SK-N-SH (cell line): Measurements from ENCODE around the gene HDGFL2. TPM values are rescaled to one million over a fixed set of nuclear protein-coding genes. Genes with fewer than 3 reads are reported as not detected.

Source experiments
- CTCF ChIA-PET: fragments of 300-600, 350-600 bp; formaldehyde crosslinking; extraction: SDS; loops from one replicate; lab custom pipeline; 2021; lab: Yijun Ruan, JAX
- POLR2A ChIA-PET: fragments of 350-600 bp; sonication (Branson Sonifier 250); formaldehyde crosslinking; extraction: SDS; loops from one replicate; lab custom pipeline; 2020; ENCODE audit warnings: antibody characterized with exemption, inconsistent platforms; lab: Yijun Ruan, JAX
- DNase-seq: peaks from one replicate; pipeline ENCODE4 v3.0.0; 2012
- H2AFZ ChIP-seq: fragments of 200-600 bp; sonication (generic); 2 replicates; pipeline ENCODE4 v1.8.1; 2016; ENCODE audit warnings: antibody characterized with exemption, mild to moderate bottlenecking, low read depth
- H3F3A ChIP-seq: fragments of 200-600 bp; sonication (generic); replicated peaks from 2 replicates; pipeline ENCODE3; 2016; ENCODE audit warnings: antibody characterized with exemption, mild to moderate bottlenecking; ENCODE audit not compliant: insufficient read depth
- H3K27ac ChIP-seq, 2 experiments: fragments of 200-500 bp in 1 of 2; fragments of 200-600 bp in 1 of 2; sonication (Bioruptor generic) in 1 of 2; sonication (generic), shearing (Covaris generic) in 1 of 2; 2 replicates each; pipeline versions ENCODE4 v1.5.1 to v1.6.1; 2014 to 2016; ENCODE audit warnings: low read depth in 2 of 2, inconsistent platforms in 1 of 2, low read length in 1 of 2, mild to moderate bottlenecking in 1 of 2, mixed read lengths in 1 of 2
- H3K27me3 ChIP-seq: fragments of 200-600 bp; sonication (generic), shearing (Covaris generic); 2 replicates; pipeline ENCODE4 v1.6.1; 2016; ENCODE audit warnings: mixed run types; ENCODE audit not compliant: insufficient read depth
- H3K36me3 ChIP-seq, 2 experiments: fragments of 200-500 bp in 1 of 2; fragments of 200-600 bp in 1 of 2; sonication (Bioruptor generic) in 1 of 2; sonication (generic) in 1 of 2; replicated peaks in 1 of 2; 2 replicates each; pipeline versions ENCODE3 to v1.5.1; 2014 to 2016; ENCODE audit warnings: low read length in 1 of 2, mild to moderate bottlenecking in 1 of 2; ENCODE audit not compliant: insufficient read depth in 2 of 2, control insufficient read depth in 1 of 2
- H3K4me1 ChIP-seq, 2 experiments: fragments of 200-500 bp in 1 of 2; fragments of 200-600 bp in 1 of 2; sonication (Bioruptor generic) in 1 of 2; sonication (generic), shearing (Covaris generic) in 1 of 2; 2 replicates each; pipeline versions ENCODE4 v1.5.1 to v1.6.1; 2014 to 2016; ENCODE audit warnings: low read depth in 1 of 2, low read length in 1 of 2, mixed run types in 1 of 2; ENCODE audit not compliant: insufficient read depth in 2 of 2, control insufficient read depth in 1 of 2
- H3K4me2 ChIP-seq: fragments of 200-600 bp; sonication (generic), shearing (Covaris generic); 2 replicates; pipeline ENCODE4 v1.6.1; 2017; ENCODE audit warnings: mixed run types
- H3K4me3 ChIP-seq, 2 experiments: fragments of 200-500 bp in 1 of 2; fragments of 200-600 bp in 1 of 2; sonication (Bioruptor generic) in 1 of 2; sonication (generic), shearing (Covaris generic) in 1 of 2; 2 replicates each; pipeline versions ENCODE4 v1.5.1 to v1.8.1; 2014 to 2016; ENCODE audit warnings: low read depth in 2 of 2, inconsistent platforms in 1 of 2, low read length in 1 of 2, mild to moderate bottlenecking in 1 of 2, mixed read lengths in 1 of 2, moderate library complexity in 1 of 2
- H3K79me2 ChIP-seq: fragments of 200-600 bp; sonication (generic); 2 replicates; pipeline ENCODE4 v1.8.1; 2017; ENCODE audit warnings: mild to moderate bottlenecking; ENCODE audit not compliant: insufficient read depth
- H3K9ac ChIP-seq: fragments of 200-600 bp; sonication (generic); 2 replicates; pipeline ENCODE4 v1.6.1; 2017; ENCODE audit warnings: mixed run types
- H3K9me2 ChIP-seq: fragments of 200-600 bp; sonication (generic); 2 replicates; pipeline ENCODE4 v1.6.1; 2017; ENCODE audit warnings: mixed run types
- H3K9me3 ChIP-seq: fragments of 200-600 bp; sonication (generic); 2 replicates; pipeline ENCODE4 v1.6.1; 2017; ENCODE audit warnings: mixed run types, mild to moderate bottlenecking, moderate library complexity
- H4K20me1 ChIP-seq: fragments of 200-600 bp; sonication (generic); 2 replicates; pipeline ENCODE4 v1.6.1; 2017; ENCODE audit warnings: mild to moderate bottlenecking, mixed run types; ENCODE audit not compliant: insufficient read depth
- EZH2phosphoT487 ChIP-seq: fragments of 200-600 bp; sonication (generic); IDR thresholded peaks from 2 replicates; pipeline ENCODE4 v1.6.1; 2017; ENCODE audit warnings: low read depth, mixed run types, mild to moderate bottlenecking, antibody characterized with exemption, moderate library complexity, borderline replicate concordance
- FOSL2 ChIP-seq: IDR thresholded peaks from 2 replicates; pipeline ENCODE4 v1.4.0; 2012; ENCODE audit warnings: low read depth, mild to moderate bottlenecking, moderate library complexity, borderline replicate concordance
- FOXJ3 ChIP-seq: sonication (generic); formaldehyde crosslinking; IDR thresholded peaks from 2 replicates; pipeline ENCODE4 v1.5.1; 2020; ENCODE audit warnings: mild to moderate bottlenecking, missing genetic modification reagents
- JUND ChIP-seq: IDR thresholded peaks from 2 replicates; pipeline ENCODE4 v1.4.0; 2012
- MAX ChIP-seq: IDR thresholded peaks from 2 replicates; pipeline ENCODE4 v1.4.0; 2012; ENCODE audit warnings: low read depth
- MEF2A ChIP-seq: IDR thresholded peaks from 2 replicates; pipeline ENCODE4 v1.4.0; 2012; ENCODE audit warnings: low read depth, borderline replicate concordance
- MXI1 ChIP-seq: IDR thresholded peaks from 2 replicates; pipeline ENCODE4 v1.6.1; 2012; ENCODE audit warnings: mild to moderate bottlenecking, low read depth, low read length, improper control_type of control experiment
- NFIC ChIP-seq: IDR thresholded peaks from 2 replicates; pipeline ENCODE4 v1.4.0; 2012; ENCODE audit warnings: borderline replicate concordance
- RAD21 ChIP-seq: IDR thresholded peaks from 2 replicates; pipeline ENCODE4 v1.6.1; 2012; ENCODE audit warnings: mild to moderate bottlenecking, low read length
- RCOR1 ChIP-seq: fragments of 150-350 bp; IDR thresholded peaks from 2 replicates; pipeline ENCODE4 v1.6.1; 2017; ENCODE audit warnings: antibody characterized with exemption, low read length
- RFX5 ChIP-seq: IDR thresholded peaks from 2 replicates; pipeline ENCODE4 v1.6.1; 2012; ENCODE audit warnings: mild to moderate bottlenecking, improper control_type of control experiment, low read length
- RXRA ChIP-seq: IDR thresholded peaks from 2 replicates; pipeline ENCODE4 v1.4.0; 2012; ENCODE audit warnings: low read depth, mild to moderate bottlenecking, borderline replicate concordance
- SIN3A ChIP-seq: IDR thresholded peaks from 2 replicates; pipeline ENCODE4 v1.6.1; 2012; ENCODE audit warnings: low read depth, mild to moderate bottlenecking, low read length, moderate library complexity, borderline replicate concordance
- SMC3 ChIP-seq: IDR thresholded peaks from 2 replicates; pipeline ENCODE4 v1.6.1; 2012; ENCODE audit warnings: low read depth, low read length, improper control_type of control experiment
- TAF1 ChIP-seq: IDR thresholded peaks from 2 replicates; pipeline ENCODE4 v1.6.1; 2012; ENCODE audit warnings: low read depth, mild to moderate bottlenecking, low read length, moderate library complexity, borderline replicate concordance
- TCF12 ChIP-seq: IDR thresholded peaks from 2 replicates; pipeline ENCODE4 v1.4.0; 2012
- TEAD4 ChIP-seq: IDR thresholded peaks from 2 replicates; pipeline ENCODE4 v1.4.0; 2012; ENCODE audit warnings: mild to moderate bottlenecking, borderline replicate concordance; ENCODE audit not compliant: insufficient read depth
- YY1 ChIP-seq: IDR thresholded peaks from 2 replicates; pipeline ENCODE4 v1.4.0; 2012; ENCODE audit warnings: low read depth, mild to moderate bottlenecking
- WGBS: methylation state at CpG from one replicate; pipeline ENCODE4 v1.1.6; 2017; ENCODE audit warnings: low lambda C conversion rate; 5-methylcytosine and 5-hydroxymethylcytosine counted together
- polyA plus RNA-seq, 3 experiments: library from polyadenylated mRNA; depleted of rRNA; stranded (reverse); fragments of >200 nt; gene quantifications; 2 replicates each; pipeline ENCODE4 v1.2.3, GENCODE V29; 2012
- TF ChIP-seq, protein P1 (sequence below): IDR thresholded peaks from 2 replicates; pipeline ENCODE4 v1.6.1; 2012; ENCODE audit warnings: mild to moderate bottlenecking, low read depth, low read length, moderate library complexity
- TF ChIP-seq, protein P2 (sequence below): IDR thresholded peaks from 2 replicates; pipeline ENCODE4 v1.4.0; 2012; ENCODE audit warnings: low read depth, borderline replicate concordance

Gene HDGFL2
- polyA plus RNA-seq, 1 of the 3 experiments (the other 2 are of a cell fraction): 77.8 TPM

- no peaks in the 10 kb centered on the region for H3K9me2 ChIP-seq
- no peaks in the 10 kb centered on the region for H3K79me2 ChIP-seq
- no peaks in the 10 kb centered on the region for H3K36me3 ChIP-seq
- CTCF ChIA-PET: no interaction called here
- H3K27ac ChIP-seq: no peak overlapping the region
- no peaks in the 10 kb centered on the region for H4K20me1 ChIP-seq
- H3K27me3 ChIP-seq: peaks cover 26% of the 10 kb centered on the region; the same call in 1 of the 2 replicates
- no peak overlapping the region for H2AFZ ChIP-seq
- POLR2A ChIA-PET: no interaction called here
- DNase-seq: no peak
- no peak overlapping the region for H3K4me2 ChIP-seq
- no peak overlapping the region for H3K9ac ChIP-seq
- no peaks in the 10 kb centered on the region for H3F3A ChIP-seq
- no peaks in the 10 kb centered on the region; a peak in 1 of 4 replicates for H3K4me1 ChIP-seq
- no peak overlapping the region for H3K4me3 ChIP-seq
- no peaks in the 10 kb centered on the region for H3K9me3 ChIP-seq
- 39% methylated on average over 5 of the region's 15 CpGs for WGBS
- TF ChIP-seq JUND (no peak), MEF2A (no peak), FOSL2 (no peak), TEAD4 (no peak), RAD21 (no peak), RFX5 (no peak), SMC3 (no peak), RXRA (no peak), SIN3A (no peak), NFIC (no peak), TAF1 (no peak)
These were observed 56.7 kb downstream of the HDGFL2 start for GRCh38 chr19:4528843-4529242.

DNA sequence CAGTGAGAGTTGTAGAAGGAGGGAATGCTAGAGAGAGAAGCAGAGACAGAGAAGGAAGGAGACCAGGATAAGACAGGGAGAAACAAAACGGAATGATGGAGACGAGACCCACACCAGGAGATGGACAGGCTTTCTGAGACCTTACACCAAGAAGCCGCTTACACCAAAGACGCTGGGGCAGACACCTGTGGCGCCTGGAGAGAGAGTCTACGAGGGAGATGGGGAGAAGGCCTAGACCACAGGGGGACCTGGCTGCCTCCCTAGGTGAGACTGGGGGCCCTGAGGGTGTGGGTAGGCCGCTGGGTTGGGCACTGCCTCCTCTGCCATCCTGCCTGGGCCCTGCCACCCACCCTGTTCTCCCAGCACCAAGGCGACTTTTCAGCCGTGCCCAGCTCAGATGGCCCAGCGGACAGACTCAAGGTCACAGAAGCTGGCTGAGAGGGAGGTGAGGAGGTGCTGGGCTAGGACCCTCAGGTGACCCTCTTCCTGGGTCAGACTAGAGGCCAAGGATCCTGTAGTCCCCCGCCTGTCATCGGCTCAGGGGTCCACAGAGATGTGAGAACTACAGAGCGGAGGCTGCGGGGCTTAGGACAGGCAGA lies 57.9 kb downstream of the HDGFL2 start:
- ChIA-PET POLR2A (no interaction called here), CTCF (no interaction called here)
- Histone ChIP-seq H3K9me2 (no peaks in the 10 kb centered on the region), H3K4me3 (no peak overlapping the region), H4K20me1 (no peaks in the 10 kb centered on the region), H3K79me2 (no peaks in the 10 kb centered on the region), H3K27me3 (peaks cover 26% of the 10 kb centered on the region; the same call in 1 of the 2 replicates), H2AFZ (no peak overlapping the region), H3F3A (no peaks in the 10 kb centered on the region), H3K36me3 (no peaks in the 10 kb centered on the region), H3K9ac (no peak overlapping the region), H3K4me1 (peaks cover 0 to 3% of the 10 kb centered on the region in 2 experiments; a peak in 2 of 4 replicates), H3K27ac (no peak overlapping the region), H3K9me3 (no peaks in the 10 kb centered on the region), H3K4me2 (no peak overlapping the region)
- WGBS: 66% methylated on average over 10 of the region's 14 CpGs
- no peak for DNase-seq
- TF ChIP-seq TCF12: no peak
- TF ChIP-seq, protein P1, sequence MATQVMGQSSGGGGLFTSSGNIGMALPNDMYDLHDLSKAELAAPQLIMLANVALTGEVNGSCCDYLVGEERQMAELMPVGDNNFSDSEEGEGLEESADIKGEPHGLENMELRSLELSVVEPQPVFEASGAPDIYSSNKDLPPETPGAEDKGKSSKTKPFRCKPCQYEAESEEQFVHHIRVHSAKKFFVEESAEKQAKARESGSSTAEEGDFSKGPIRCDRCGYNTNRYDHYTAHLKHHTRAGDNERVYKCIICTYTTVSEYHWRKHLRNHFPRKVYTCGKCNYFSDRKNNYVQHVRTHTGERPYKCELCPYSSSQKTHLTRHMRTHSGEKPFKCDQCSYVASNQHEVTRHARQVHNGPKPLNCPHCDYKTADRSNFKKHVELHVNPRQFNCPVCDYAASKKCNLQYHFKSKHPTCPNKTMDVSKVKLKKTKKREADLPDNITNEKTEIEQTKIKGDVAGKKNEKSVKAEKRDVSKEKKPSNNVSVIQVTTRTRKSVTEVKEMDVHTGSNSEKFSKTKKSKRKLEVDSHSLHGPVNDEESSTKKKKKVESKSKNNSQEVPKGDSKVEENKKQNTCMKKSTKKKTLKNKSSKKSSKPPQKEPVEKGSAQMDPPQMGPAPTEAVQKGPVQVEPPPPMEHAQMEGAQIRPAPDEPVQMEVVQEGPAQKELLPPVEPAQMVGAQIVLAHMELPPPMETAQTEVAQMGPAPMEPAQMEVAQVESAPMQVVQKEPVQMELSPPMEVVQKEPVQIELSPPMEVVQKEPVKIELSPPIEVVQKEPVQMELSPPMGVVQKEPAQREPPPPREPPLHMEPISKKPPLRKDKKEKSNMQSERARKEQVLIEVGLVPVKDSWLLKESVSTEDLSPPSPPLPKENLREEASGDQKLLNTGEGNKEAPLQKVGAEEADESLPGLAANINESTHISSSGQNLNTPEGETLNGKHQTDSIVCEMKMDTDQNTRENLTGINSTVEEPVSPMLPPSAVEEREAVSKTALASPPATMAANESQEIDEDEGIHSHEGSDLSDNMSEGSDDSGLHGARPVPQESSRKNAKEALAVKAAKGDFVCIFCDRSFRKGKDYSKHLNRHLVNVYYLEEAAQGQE: no peak
- TF ChIP-seq, protein P2, sequence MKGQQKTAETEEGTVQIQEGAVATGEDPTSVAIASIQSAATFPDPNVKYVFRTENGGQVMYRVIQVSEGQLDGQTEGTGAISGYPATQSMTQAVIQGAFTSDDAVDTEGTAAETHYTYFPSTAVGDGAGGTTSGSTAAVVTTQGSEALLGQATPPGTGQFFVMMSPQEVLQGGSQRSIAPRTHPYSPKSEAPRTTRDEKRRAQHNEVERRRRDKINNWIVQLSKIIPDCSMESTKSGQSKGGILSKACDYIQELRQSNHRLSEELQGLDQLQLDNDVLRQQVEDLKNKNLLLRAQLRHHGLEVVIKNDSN: no peak
- no peak for TF ChIP-seq RCOR1
- TF ChIP-seq EZH2phosphoT487: no peak
- no peak for TF ChIP-seq TAF1
- TF ChIP-seq MAX: no peak
- TF ChIP-seq FOXJ3: no peak
- no peak for TF ChIP-seq RFX5
- no peak for TF ChIP-seq YY1
- TF ChIP-seq FOSL2: no peak
- TF ChIP-seq MXI1: no peak
